ENCODE measurements around the gene UCK1.
"Not testable (repeated sequence)": the region's sequence is repeated elsewhere in the genome, so short reads cannot be mapped to it uniquely, and the experiment has no call there.

Gene UCK1

GRCh38 chr9:131520503-131520902, 10.6 kb downstream of the UCK1 start:
- DNase-seq (ENCODE audit: insufficient read length, low spot score) (no peak), FAIRE-seq (no peak)
- no peak for TF ChIP-seq CTCF (IDR thresholded peaks at IDR 0.05; ENCODE audit: insufficient read depth, missing control alignments)

GRCh38 chr9:131518553-131518952, 12.5 kb downstream of the UCK1 start:
- no peak for FAIRE-seq
- no peak for TF ChIP-seq CTCF (IDR thresholded peaks at IDR 0.05; ENCODE audit: insufficient read depth, missing control alignments)

GRCh38 chr9:131517761-131518190, 13.3 kb downstream of the UCK1 start:
- FAIRE-seq (no peak), DNase-seq (ENCODE audit: insufficient read length, low spot score) (no peak)
- no peak for TF ChIP-seq CTCF (IDR thresholded peaks at IDR 0.05; ENCODE audit: insufficient read depth, missing control alignments)

More at GRCh38 chr9:131518553-131518952, 12.5 kb downstream of the UCK1 start:
- DNase-seq (ENCODE audit: insufficient read length, low spot score) = no peak

- TF ChIP-seq CTCF (IDR thresholded peaks at IDR 0.05; ENCODE audit: insufficient read depth, missing control alignments) = no peak
- FAIRE-seq (no peak), DNase-seq (ENCODE audit: insufficient read length, low spot score) (no peak)
These were observed 14.1 kb downstream of the UCK1 start for GRCh38 chr9:131516930-131517329.

- DNase-seq (ENCODE audit: insufficient read length, low spot score) = no peak
- no peak for TF ChIP-seq CTCF (IDR thresholded peaks at IDR 0.05; ENCODE audit: insufficient read depth, missing control alignments)
- no peak for FAIRE-seq
These were observed 15.0 kb downstream of the UCK1 start for GRCh38 chr9:131516100-131516499.

- not testable (repeated sequence) for DNase-seq (ENCODE audit: insufficient read length, low spot score); FAIRE-seq
These were observed 15.5 kb downstream of the UCK1 start for GRCh38 chr9:131515559-131516031.

GRCh38 chr9:131513177-131513576, 17.9 kb downstream of the UCK1 start:
- DNase-seq (ENCODE audit: insufficient read length, low spot score) (no peak), FAIRE-seq (no peak)
- TF ChIP-seq CTCF (IDR thresholded peaks at IDR 0.05; ENCODE audit: insufficient read depth, missing control alignments) = no peak

GRCh38 chr9:131511880-131512279, 19.2 kb downstream of the UCK1 start:
- no peak for DNase-seq (ENCODE audit: insufficient read length, low spot score)
- no peak for FAIRE-seq
- TF ChIP-seq CTCF (IDR thresholded peaks at IDR 0.05; ENCODE audit: insufficient read depth, missing control alignments) = no peak
